Measurements from ENCODE around the gene NPR3. TPM values are rescaled to one million over a fixed set of nuclear protein-coding genes. Genes with fewer than 3 reads are reported as not detected.

Gene NPR3
- polyA plus RNA-seq, 1 donor (not counting 4 experiments of a cell fraction or from before 2014, with no cell fraction given), result 0.12 TPM

- FAIRE-seq (no peak), DNase-seq (ENCODE audit: low read depth, low spot score) (no peak)
- no peak overlapping the region for H2AFZ ChIP-seq (ENCODE audit: control insufficient read depth, low read length)
- H3K9ac ChIP-seq (ENCODE audit: control insufficient read depth, extremely low read depth, insufficient read depth, low read length), result no peak overlapping the region
- no peak overlapping the region for H3K27ac ChIP-seq (ENCODE audit: control insufficient read depth, insufficient read depth, low read length)
- H3K27me3 ChIP-seq (ENCODE audit: control insufficient read depth, extremely low read depth, insufficient read depth, low read length), result no peaks in the 10 kb centered on the region
- H4K20me1 ChIP-seq (ENCODE audit: control insufficient read depth, extremely low read depth, insufficient read depth, low read length), result no peaks in the 10 kb centered on the region
- H3K4me1 ChIP-seq (ENCODE audit: control insufficient read depth, extremely low read depth, insufficient read depth, low read length), result no peaks in the 10 kb centered on the region
- no peaks in the 10 kb centered on the region for H3K9me3 ChIP-seq (ENCODE audit: control insufficient read depth, low read depth, low read length)
- H3K4me3 ChIP-seq (ENCODE audit: control insufficient read depth in 2 of 3, extremely low read depth in 1 of 3, insufficient read depth in 2 of 3, low read depth in 1 of 3, low read length in 3 of 3), result no peak overlapping the region
- no peak for TF ChIP-seq EZH2 (IDR thresholded peaks at IDR 0.05; ENCODE audit: low read length)
- no peak for TF ChIP-seq CTCF (optimal IDR thresholded peaks at IDR 0.05 in 1 of 3, IDR thresholded peaks at IDR 0.05 in 1 of 3, conservative IDR thresholded peaks at IDR 0.05 in 1 of 3; ENCODE audit: extremely low read depth in 1 of 3, insufficient read depth in 2 of 3, low read length in 3 of 3)
- H3K4me2 ChIP-seq (ENCODE audit: control insufficient read depth, extremely low read depth, insufficient read depth, low read depth, low read length), result no peak overlapping the region
- no peaks in the 10 kb centered on the region for H3K36me3 ChIP-seq (ENCODE audit: control insufficient read depth in 2 of 2, extremely low read depth in 1 of 2, insufficient read depth in 2 of 2, low read length in 2 of 2)
- dilution Hi-C loops (cut with MboI; ENCODE audit: extremely low pct_ligation_motif_present, low sequenced_read_pairs), result no loop called here
- H3K79me2 ChIP-seq (ENCODE audit: control insufficient read depth, insufficient read depth, low read length), result no peaks in the 10 kb centered on the region
- H3K9me1 ChIP-seq (ENCODE audit: control insufficient read depth, extremely low read depth, insufficient read depth, low read length), result no peaks in the 10 kb centered on the region
Observed at GRCh38 chr5:32839106-32839505, 128.0 kb downstream of the NPR3 start.

- Histone ChIP-seq H3K79me2 (ENCODE audit: control insufficient read depth, insufficient read depth, low read length) (no peaks in the 10 kb centered on the region), H3K4me1 (ENCODE audit: control insufficient read depth, extremely low read depth, insufficient read depth, low read length) (no peaks in the 10 kb centered on the region), H3K9me1 (ENCODE audit: control insufficient read depth, extremely low read depth, insufficient read depth, low read length) (no peaks in the 10 kb centered on the region), H3K27me3 (ENCODE audit: control insufficient read depth, extremely low read depth, insufficient read depth, low read length) (no peaks in the 10 kb centered on the region), H3K27ac (ENCODE audit: control insufficient read depth, insufficient read depth, low read length) (no peak overlapping the region), H3K4me3 (ENCODE audit: control insufficient read depth in 2 of 3, extremely low read depth in 1 of 3, insufficient read depth in 2 of 3, low read depth in 1 of 3, low read length in 3 of 3) (no peak overlapping the region), H2AFZ (ENCODE audit: control insufficient read depth, low read length) (no peak overlapping the region), H3K36me3 (ENCODE audit: control insufficient read depth in 2 of 2, extremely low read depth in 1 of 2, insufficient read depth in 2 of 2, low read length in 2 of 2) (no peaks in the 10 kb centered on the region), H3K4me2 (ENCODE audit: control insufficient read depth, extremely low read depth, insufficient read depth, low read depth, low read length) (no peak overlapping the region), H3K9ac (ENCODE audit: control insufficient read depth, extremely low read depth, insufficient read depth, low read length) (no peak overlapping the region), H3K9me3 (ENCODE audit: control insufficient read depth, low read depth, low read length) (no peaks in the 10 kb centered on the region), H4K20me1 (ENCODE audit: control insufficient read depth, extremely low read depth, insufficient read depth, low read length) (no peaks in the 10 kb centered on the region)
- TF ChIP-seq EZH2 (IDR thresholded peaks at IDR 0.05; ENCODE audit: low read length), result no peak
- TF ChIP-seq CTCF (optimal IDR thresholded peaks at IDR 0.05 in 1 of 3, IDR thresholded peaks at IDR 0.05 in 1 of 3, conservative IDR thresholded peaks at IDR 0.05 in 1 of 3; ENCODE audit: extremely low read depth in 1 of 3, insufficient read depth in 2 of 3, low read length in 3 of 3), result no peak
- no peak for DNase-seq (ENCODE audit: low read depth, low spot score)
- FAIRE-seq, result no peak
- dilution Hi-C loops (cut with MboI; ENCODE audit: extremely low pct_ligation_motif_present, low sequenced_read_pairs), result no loop called here
Observed at GRCh38 chr5:32840606-32841005, 129.5 kb downstream of the NPR3 start.

Other genes starting within 250 kb of the NPR3 start
- gene SUB1, start 125.8 kb upstream of the NPR3 start, polyA plus RNA-seq, result 150 to 432 TPM (median 162 TPM) in 3 replicates

Measured in keratinocyte (primary cell).